ENCODE data around the gene LRP1B.

LRP1B gene

DNA sequence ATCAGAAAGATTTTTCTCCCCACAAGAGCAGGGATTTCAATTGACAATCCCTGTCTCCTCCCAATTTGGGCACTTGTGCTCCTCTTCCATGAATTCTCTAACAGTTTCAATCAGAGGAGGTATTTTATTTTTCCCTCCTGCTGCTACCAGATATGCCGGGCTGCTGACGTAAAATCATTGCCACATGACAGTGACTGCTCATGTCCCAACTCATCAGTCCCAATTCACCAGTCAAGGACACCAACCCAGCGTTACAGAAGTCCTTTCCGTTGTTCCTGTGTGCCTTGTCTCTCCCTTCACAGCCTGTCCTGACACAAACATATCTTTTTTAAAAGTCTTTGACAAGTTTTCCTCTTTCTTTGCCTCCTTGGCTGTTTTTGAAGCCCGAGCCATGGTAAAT lies 540.2 kb downstream of the LRP1B start:
- Mint-ChIP-seq H3K27ac (no peak overlapping the region), H3K4me3 (no peak overlapping the region), H3K9me3 (peaks cover 6% of the 10 kb centered on the region), H3K4me1 (no peaks in the 10 kb centered on the region), H3K27me3 (no peaks in the 10 kb centered on the region), H3K36me3 (no peaks in the 10 kb centered on the region)
- no peak for ATAC-seq

- H3K36me3 Mint-ChIP-seq, result no peaks in the 10 kb centered on the region
- no peaks in the 10 kb centered on the region for H3K4me1 Mint-ChIP-seq
- H3K4me3 Mint-ChIP-seq, result no peak overlapping the region
- no peak for ATAC-seq
- no peak overlapping the region for H3K27ac Mint-ChIP-seq
- no peaks in the 10 kb centered on the region for H3K27me3 Mint-ChIP-seq
- H3K9me3 Mint-ChIP-seq, result peaks cover 6% of the 10 kb centered on the region
These were observed 541.5 kb downstream of the LRP1B start for GRCh38 chr2:141589314-141589713.

DNA sequence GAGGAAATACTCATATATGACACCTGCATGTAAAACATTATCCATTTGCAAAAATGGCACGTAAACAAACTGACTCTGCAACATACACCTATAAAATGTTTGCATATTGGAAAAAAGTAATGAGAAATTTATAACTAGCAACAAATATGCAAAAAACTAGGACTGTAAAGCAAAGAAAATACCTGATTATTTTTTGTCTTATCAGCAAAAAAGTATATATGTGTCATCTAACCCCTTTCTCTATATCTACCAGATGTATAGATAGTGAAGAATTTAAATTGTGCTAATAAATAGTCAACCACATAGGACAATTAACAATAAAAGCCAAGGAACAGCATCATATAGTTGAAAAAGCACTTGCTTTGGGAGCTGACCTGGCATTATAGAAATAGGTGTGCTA lies 543.8 kb downstream of the LRP1B start:
- no peak overlapping the region for H3K4me3 Mint-ChIP-seq
- peaks cover 2% of the 10 kb centered on the region for H3K9me3 Mint-ChIP-seq
- H3K27me3 Mint-ChIP-seq, result no peaks in the 10 kb centered on the region
- no peaks in the 10 kb centered on the region for H3K36me3 Mint-ChIP-seq
- no peak for ATAC-seq
- no peaks in the 10 kb centered on the region for H3K4me1 Mint-ChIP-seq
- H3K27ac Mint-ChIP-seq, result no peak overlapping the region

- no peaks in the 10 kb centered on the region for H3K9me3 Mint-ChIP-seq
- no peaks in the 10 kb centered on the region for H3K4me1 Mint-ChIP-seq
- no peak for ATAC-seq
- H3K4me3 Mint-ChIP-seq, result no peak overlapping the region
- no peaks in the 10 kb centered on the region for H3K36me3 Mint-ChIP-seq
- no peaks in the 10 kb centered on the region for H3K27me3 Mint-ChIP-seq
- H3K27ac Mint-ChIP-seq, result no peak overlapping the region
These were observed 548.6 kb downstream of the LRP1B start for GRCh38 chr2:141582213-141582612.

DNA sequence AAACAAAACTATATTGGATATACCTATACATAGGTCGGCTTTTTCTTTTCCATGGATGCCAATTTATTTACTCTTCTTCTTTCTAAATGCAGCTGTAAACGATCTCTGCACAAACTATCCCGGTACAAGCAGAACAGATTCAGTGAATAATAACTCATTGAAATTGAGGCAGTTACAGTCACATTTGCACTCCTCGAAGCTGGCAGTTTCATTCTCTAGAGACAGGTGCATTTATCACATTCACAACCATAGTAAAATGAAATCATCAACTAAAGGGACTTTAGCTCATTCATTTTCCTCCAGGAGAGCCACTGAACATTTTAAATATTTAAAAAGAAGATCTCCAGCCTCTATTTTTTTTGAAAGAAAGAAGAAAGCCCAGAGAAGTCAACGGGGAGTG lies 551.7 kb downstream of the LRP1B start:
- H3K4me3 Mint-ChIP-seq, result no peak overlapping the region
- no peak for ATAC-seq
- no peaks in the 10 kb centered on the region for H3K27me3 Mint-ChIP-seq
- no peaks in the 10 kb centered on the region for H3K36me3 Mint-ChIP-seq
- H3K9me3 Mint-ChIP-seq, result no peaks in the 10 kb centered on the region
- H3K27ac Mint-ChIP-seq, result no peak overlapping the region
- H3K4me1 Mint-ChIP-seq, result no peaks in the 10 kb centered on the region

- no peaks in the 10 kb centered on the region for H3K4me1 Mint-ChIP-seq
- H3K36me3 Mint-ChIP-seq, result no peaks in the 10 kb centered on the region
- no peak for ATAC-seq
- peaks cover 8% of the 10 kb centered on the region for H3K9me3 Mint-ChIP-seq
- H3K4me3 Mint-ChIP-seq, result no peak overlapping the region
- H3K27ac Mint-ChIP-seq, result no peak overlapping the region
- no peaks in the 10 kb centered on the region for H3K27me3 Mint-ChIP-seq
These were observed 560.2 kb downstream of the LRP1B start for GRCh38 chr2:141570474-141571131.

GRCh38 chr2:141569941-141570340 lies 560.9 kb downstream of the LRP1B start:
- Mint-ChIP-seq H3K27ac (no peak overlapping the region), H3K4me1 (no peaks in the 10 kb centered on the region), H3K9me3 (peaks cover 8% of the 10 kb centered on the region), H3K4me3 (no peak overlapping the region), H3K36me3 (no peaks in the 10 kb centered on the region), H3K27me3 (no peaks in the 10 kb centered on the region)
- ATAC-seq, result no peak

GRCh38 chr2:141565597-141565996 lies 565.2 kb downstream of the LRP1B start:
- Mint-ChIP-seq H3K4me1 (no peaks in the 10 kb centered on the region), H3K27me3 (no peaks in the 10 kb centered on the region)
- ATAC-seq, result no peak

DNA sequence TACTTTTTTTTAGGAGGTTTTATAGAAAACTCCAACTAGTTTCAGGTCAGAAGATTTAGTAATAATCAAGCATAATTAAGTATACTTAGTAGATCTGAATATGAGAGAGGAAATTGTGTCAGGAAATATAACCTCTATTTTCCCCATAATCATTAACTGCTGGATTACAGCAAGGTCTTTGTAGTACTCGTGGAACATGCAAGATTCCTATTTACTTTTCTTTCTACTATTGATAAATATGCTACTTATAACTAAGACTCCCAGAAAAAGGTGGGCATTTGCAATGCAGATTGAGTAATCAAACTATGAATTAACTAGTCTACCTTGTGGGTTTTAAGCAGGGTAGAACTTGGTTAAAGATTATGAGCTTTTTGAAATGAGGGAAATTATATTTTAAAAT lies 570.1 kb downstream of the LRP1B start:
- Mint-ChIP-seq H3K4me1 (no peaks in the 10 kb centered on the region), H3K36me3 (no peaks in the 10 kb centered on the region), H3K27ac (no peak overlapping the region), H3K27me3 (no peaks in the 10 kb centered on the region), H3K9me3 (no peaks in the 10 kb centered on the region), H3K4me3 (no peak overlapping the region)
- no peak for ATAC-seq

More at GRCh38 chr2:141565597-141565996, 565.2 kb downstream of the LRP1B start:
- H3K4me3 Mint-ChIP-seq, result no peak overlapping the region
- no peak overlapping the region for H3K27ac Mint-ChIP-seq
- H3K9me3 Mint-ChIP-seq, result no peaks in the 10 kb centered on the region
- H3K36me3 Mint-ChIP-seq, result no peaks in the 10 kb centered on the region

- Mint-ChIP-seq H3K9me3 (no peaks in the 10 kb centered on the region), H3K4me1 (no peaks in the 10 kb centered on the region), H3K36me3 (no peaks in the 10 kb centered on the region), H3K27ac (no peak overlapping the region), H3K4me3 (no peak overlapping the region), H3K27me3 (no peaks in the 10 kb centered on the region)
- peak; percentile 47 for ATAC-seq
These were observed 573.3 kb downstream of the LRP1B start for GRCh38 chr2:141557329-141558095.

GRCh38 chr2:141555876-141556470 lies 574.8 kb downstream of the LRP1B start:
- Mint-ChIP-seq H3K9me3 (no peaks in the 10 kb centered on the region), H3K4me1 (no peaks in the 10 kb centered on the region), H3K27ac (no peak overlapping the region), H3K4me3 (no peak overlapping the region), H3K36me3 (no peaks in the 10 kb centered on the region), H3K27me3 (no peaks in the 10 kb centered on the region)
- ATAC-seq, result no peak

GRCh38 chr2:141554810-141555209 lies 576.0 kb downstream of the LRP1B start:
- peak; percentile 43 for ATAC-seq
- H3K9me3 Mint-ChIP-seq, result no peaks in the 10 kb centered on the region
- no peak overlapping the region for H3K4me3 Mint-ChIP-seq
- no peaks in the 10 kb centered on the region for H3K27me3 Mint-ChIP-seq
- no peaks in the 10 kb centered on the region for H3K4me1 Mint-ChIP-seq
- H3K27ac Mint-ChIP-seq, result no peak overlapping the region
- H3K36me3 Mint-ChIP-seq, result no peaks in the 10 kb centered on the region

GRCh38 chr2:141534666-141535362 lies 596.0 kb downstream of the LRP1B start:
- H3K27me3 Mint-ChIP-seq, result no peaks in the 10 kb centered on the region
- peak overlapping the region; percentile 12 for H3K27ac Mint-ChIP-seq
- peak overlapping the region; percentile 35 for H3K4me3 Mint-ChIP-seq
- H3K4me1 Mint-ChIP-seq, result peaks cover 20% of the 10 kb centered on the region
- peaks cover 3% of the 10 kb centered on the region for H3K9me3 Mint-ChIP-seq
- H3K36me3 Mint-ChIP-seq, result no peaks in the 10 kb centered on the region
- ATAC-seq, result peak; percentile 81

DNA sequence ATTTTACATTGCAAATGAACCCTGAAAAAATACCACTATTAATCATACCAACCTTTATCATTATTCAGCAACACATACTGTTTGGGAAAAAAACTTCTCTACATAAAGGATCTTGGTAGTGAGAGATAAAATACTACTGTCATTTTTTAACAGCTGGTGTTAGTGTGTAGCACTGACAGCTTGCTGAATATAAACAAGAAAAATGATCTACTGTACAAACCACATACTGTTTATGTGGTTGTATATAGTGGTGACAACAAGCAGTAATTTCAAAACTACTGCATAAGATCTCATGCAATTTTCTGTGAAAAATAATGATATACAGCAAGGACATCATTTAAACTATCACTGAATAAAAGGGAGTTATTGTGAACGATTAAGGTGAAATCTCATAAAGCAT lies 601.2 kb downstream of the LRP1B start:
- H3K4me1 Mint-ChIP-seq, result peaks cover 13% of the 10 kb centered on the region
- H3K9me3 Mint-ChIP-seq, result peaks cover 3% of the 10 kb centered on the region
- H3K27ac Mint-ChIP-seq, result no peak overlapping the region
- H3K27me3 Mint-ChIP-seq, result no peaks in the 10 kb centered on the region
- H3K4me3 Mint-ChIP-seq, result no peak overlapping the region
- ATAC-seq, result no peak
- no peaks in the 10 kb centered on the region for H3K36me3 Mint-ChIP-seq

GRCh38 chr2:141528990-141529389 lies 601.8 kb downstream of the LRP1B start:
- Mint-ChIP-seq H3K27me3 (no peaks in the 10 kb centered on the region), H3K4me3 (no peak overlapping the region), H3K9me3 (peaks cover 3% of the 10 kb centered on the region), H3K36me3 (no peaks in the 10 kb centered on the region), H3K27ac (no peak overlapping the region), H3K4me1 (peaks cover 7% of the 10 kb centered on the region)
- ATAC-seq, result no peak
